PFSK-1 (cell line): ENCODE data around the gene ZNF674.

Source experiments
- POLR2AphosphoS5 ChIP-seq: IDR thresholded peaks from 2 replicates; pipeline ENCODE4 v1.6.1; 2012; ENCODE audit warnings: low read depth, mild to moderate bottlenecking, control low read depth, low read length, moderate library complexity
- TAF1 ChIP-seq: IDR thresholded peaks from 2 replicates; pipeline ENCODE4 v1.6.1; 2012; ENCODE audit warnings: low read length, control low read depth, borderline replicate concordance; ENCODE audit not compliant: insufficient read depth

DNA sequence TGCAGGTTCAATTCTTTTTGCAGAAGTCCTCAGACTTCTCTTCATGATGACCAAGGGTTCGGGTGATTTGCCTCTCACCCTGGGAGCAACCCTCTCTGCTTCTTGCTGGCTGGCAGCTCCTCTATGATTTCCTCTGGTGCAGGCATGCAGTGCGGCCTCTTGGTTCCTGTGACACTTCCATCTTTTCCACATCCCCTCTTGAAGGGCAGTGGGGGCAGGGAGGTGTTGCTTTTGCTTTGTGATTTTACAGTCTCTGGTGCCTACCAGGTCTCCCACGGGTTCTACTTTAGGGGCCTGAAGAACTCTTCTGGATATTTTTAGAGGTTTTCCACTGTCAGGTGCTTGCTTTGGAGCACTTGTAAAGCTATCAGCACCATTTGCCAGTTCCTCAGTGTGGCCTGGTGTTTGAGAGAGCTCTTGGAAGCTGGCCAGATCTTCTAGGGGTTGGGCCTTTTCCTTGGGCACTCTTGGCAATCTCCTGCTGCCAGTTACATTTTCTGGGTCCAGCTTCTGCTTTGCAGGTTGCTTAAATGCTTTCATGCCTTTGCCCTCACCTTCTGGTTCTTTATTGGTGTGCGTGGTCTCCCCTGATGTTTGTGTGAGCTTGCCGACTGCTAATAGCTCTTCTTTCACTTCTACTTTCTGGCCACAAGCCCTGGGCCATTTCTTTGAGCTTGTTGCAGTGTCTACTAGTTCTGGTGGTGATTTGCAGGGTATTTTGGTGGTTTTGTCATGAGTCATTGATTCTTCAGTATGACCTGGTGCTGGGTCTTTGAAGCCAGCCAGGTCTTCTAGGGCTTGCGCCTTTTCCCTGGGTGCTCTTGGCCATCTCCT is 16.8 kb upstream of the ZNF674 start:
- TF ChIP-seq POLR2AphosphoS5 (no peak), TAF1 (no peak)
